22Rv1 (cell line): Measurements from ENCODE around the gene CDC34.

Experiments
- ZFX ChIP-seq: fragments of 450-650 bp; IDR thresholded peaks from 2 replicates; pipeline ENCODE4 v1.6.1; 2017; ENCODE audit warnings: antibody characterized with exemption, borderline replicate concordance
- TF ChIP-seq, protein P1 (sequence below): fragments of 450-650 bp; IDR thresholded peaks from 2 replicates; pipeline ENCODE4 v1.5.1; 2017; ENCODE audit warnings: mild to moderate bottlenecking

DNA sequence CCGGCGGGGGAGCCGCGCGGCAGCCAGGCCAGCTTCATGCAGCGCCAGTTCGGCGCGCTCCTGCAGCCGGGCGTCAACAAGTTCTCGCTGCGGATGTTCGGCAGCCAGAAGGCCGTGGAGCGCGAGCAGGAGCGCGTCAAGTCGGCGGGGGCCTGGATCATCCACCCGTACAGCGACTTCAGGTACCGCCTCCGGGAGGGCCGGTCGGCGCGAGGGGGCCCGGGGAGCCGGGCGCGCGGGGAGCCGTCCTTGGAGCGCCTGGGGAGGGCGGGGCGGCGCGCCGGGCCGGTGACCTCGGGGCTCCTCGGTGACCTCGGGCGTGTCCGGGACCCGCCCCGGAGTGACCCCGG, 58.8 kb downstream of the CDC34 start:
- TF ChIP-seq, protein P1, sequence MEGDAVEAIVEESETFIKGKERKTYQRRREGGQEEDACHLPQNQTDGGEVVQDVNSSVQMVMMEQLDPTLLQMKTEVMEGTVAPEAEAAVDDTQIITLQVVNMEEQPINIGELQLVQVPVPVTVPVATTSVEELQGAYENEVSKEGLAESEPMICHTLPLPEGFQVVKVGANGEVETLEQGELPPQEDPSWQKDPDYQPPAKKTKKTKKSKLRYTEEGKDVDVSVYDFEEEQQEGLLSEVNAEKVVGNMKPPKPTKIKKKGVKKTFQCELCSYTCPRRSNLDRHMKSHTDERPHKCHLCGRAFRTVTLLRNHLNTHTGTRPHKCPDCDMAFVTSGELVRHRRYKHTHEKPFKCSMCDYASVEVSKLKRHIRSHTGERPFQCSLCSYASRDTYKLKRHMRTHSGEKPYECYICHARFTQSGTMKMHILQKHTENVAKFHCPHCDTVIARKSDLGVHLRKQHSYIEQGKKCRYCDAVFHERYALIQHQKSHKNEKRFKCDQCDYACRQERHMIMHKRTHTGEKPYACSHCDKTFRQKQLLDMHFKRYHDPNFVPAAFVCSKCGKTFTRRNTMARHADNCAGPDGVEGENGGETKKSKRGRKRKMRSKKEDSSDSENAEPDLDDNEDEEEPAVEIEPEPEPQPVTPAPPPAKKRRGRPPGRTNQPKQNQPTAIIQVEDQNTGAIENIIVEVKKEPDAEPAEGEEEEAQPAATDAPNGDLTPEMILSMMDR: no peak
- no peak for TF ChIP-seq ZFX
